IPS DF 6.9 (cell line): ENCODE measurements around the gene FAT4.

ENCODE experiments used
- DNase-seq: peaks from one replicate; pipeline ENCODE4 v3.0.0-alpha.2; 2013; ENCODE audit warnings: low read depth, low spot score
- H3K27ac ChIP-seq: one replicate; pipeline ENCODE4 v1.5.1; 2013; ENCODE audit warnings: low read length, control low read depth
- H3K27me3 ChIP-seq: 2 replicates; pipeline ENCODE4 v1.6.1; 2013; ENCODE audit warnings: mild to moderate bottlenecking, low read length; ENCODE audit not compliant: control insufficient read depth, insufficient read depth
- H3K36me3 ChIP-seq: 2 replicates; pipeline ENCODE4 v1.6.1; 2013; ENCODE audit warnings: low read length; ENCODE audit not compliant: control insufficient read depth, insufficient read depth
- H3K4me1 ChIP-seq: 2 replicates; pipeline ENCODE4 v1.6.1; 2013; ENCODE audit warnings: low read length; ENCODE audit not compliant: control insufficient read depth, insufficient read depth
- H3K4me3 ChIP-seq: 2 replicates; pipeline ENCODE4 v1.5.1; 2013; ENCODE audit warnings: mild to moderate bottlenecking, low read length
- H3K9me3 ChIP-seq: 2 replicates; pipeline ENCODE4 v1.6.1; 2013; ENCODE audit warnings: low read length, inconsistent platforms; ENCODE audit not compliant: control insufficient read depth, insufficient read depth
- WGBS: extraction: QIAGEN DNeasy Blood & Tissue Kit; methylation state at CpG from one replicate; pipeline ENCODE4 v1.1.7; 2013; ENCODE audit warnings: mixed read lengths, missing lambda C conversion rate; ENCODE audit not compliant: insufficient read length, insufficient coverage; 5-methylcytosine and 5-hydroxymethylcytosine counted together

FAT4 gene, protein sequence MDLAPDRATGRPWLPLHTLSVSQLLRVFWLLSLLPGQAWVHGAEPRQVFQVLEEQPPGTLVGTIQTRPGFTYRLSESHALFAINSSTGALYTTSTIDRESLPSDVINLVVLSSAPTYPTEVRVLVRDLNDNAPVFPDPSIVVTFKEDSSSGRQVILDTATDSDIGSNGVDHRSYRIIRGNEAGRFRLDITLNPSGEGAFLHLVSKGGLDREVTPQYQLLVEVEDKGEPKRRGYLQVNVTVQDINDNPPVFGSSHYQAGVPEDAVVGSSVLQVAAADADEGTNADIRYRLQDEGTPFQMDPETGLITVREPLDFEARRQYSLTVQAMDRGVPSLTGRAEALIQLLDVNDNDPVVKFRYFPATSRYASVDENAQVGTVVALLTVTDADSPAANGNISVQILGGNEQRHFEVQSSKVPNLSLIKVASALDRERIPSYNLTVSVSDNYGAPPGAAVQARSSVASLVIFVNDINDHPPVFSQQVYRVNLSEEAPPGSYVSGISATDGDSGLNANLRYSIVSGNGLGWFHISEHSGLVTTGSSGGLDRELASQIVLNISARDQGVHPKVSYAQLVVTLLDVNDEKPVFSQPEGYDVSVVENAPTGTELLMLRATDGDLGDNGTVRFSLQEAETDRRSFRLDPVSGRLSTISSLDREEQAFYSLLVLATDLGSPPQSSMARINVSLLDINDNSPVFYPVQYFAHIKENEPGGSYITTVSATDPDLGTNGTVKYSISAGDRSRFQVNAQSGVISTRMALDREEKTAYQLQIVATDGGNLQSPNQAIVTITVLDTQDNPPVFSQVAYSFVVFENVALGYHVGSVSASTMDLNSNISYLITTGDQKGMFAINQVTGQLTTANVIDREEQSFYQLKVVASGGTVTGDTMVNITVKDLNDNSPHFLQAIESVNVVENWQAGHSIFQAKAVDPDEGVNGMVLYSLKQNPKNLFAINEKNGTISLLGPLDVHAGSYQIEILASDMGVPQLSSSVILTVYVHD (N-terminal part only)

GRCh38 chr4:125314676-125315575 is at the start of gene FAT4:
Gene FAT4 (plus strand): TSS chr4:125314955. CDS start chr4:125316412, 1,457 bp downstream.
- Histone ChIP-seq H3K36me3 (no peaks in the 10 kb centered on the region), H3K9me3 (no peaks in the 10 kb centered on the region), H3K27ac (no peak within 1 kb of the TSS), H3K4me1 (peaks cover 3% of the 10 kb centered on the region; the same call in 1 of the 2 replicates), H3K27me3 (peaks cover 10% of the 10 kb centered on the region; the same call in 1 of the 2 replicates), H3K4me3 (peak within 1 kb of the TSS; percentile 67)
- no CpG with 5 or more reads among the region's 68 CpGs for WGBS
- no peak for DNase-seq

GRCh38 chr4:125265846-125266245 is 48.9 kb upstream of the FAT4 start:
- Histone ChIP-seq H3K4me1 (no peaks in the 10 kb centered on the region), H3K27me3 (no peaks in the 10 kb centered on the region), H3K9me3 (no peaks in the 10 kb centered on the region), H3K36me3 (no peaks in the 10 kb centered on the region), H3K27ac (no peak overlapping the region), H3K4me3 (no peak overlapping the region)
- no peak for DNase-seq
- no CpG with 5 or more reads among the region's 5 CpGs for WGBS

GRCh38 chr4:125266901-125267604 is 47.7 kb upstream of the FAT4 start:
- DNase-seq: no peak
- no CpG with 5 or more reads among the region's 7 CpGs for WGBS
- H3K4me1 ChIP-seq: no peaks in the 10 kb centered on the region

DNA sequence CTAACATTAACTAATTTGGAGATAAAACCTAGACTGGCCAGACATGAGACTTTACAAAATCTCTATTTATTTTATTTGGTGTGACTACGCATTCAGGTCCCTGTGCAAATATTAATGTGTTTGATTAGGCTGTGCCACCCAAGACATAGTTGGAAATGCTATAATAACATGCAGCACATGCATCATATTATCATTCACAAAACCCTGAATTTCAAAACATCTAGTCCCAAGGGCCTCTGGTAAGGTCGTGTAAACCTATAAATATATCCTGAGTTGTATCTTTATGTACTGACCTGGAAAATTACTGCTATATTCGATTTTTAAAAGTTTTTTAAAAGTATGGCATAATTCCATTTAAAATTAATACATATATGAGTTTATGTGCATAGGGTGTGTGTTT is 47.1 kb upstream of the FAT4 start:
- no peaks in the 10 kb centered on the region for H3K36me3 ChIP-seq
- no CpG with 5 or more reads among the region's 3 CpGs for WGBS
- H3K4me1 ChIP-seq: no peaks in the 10 kb centered on the region
- DNase-seq: no peak
- no peaks in the 10 kb centered on the region for H3K9me3 ChIP-seq
- H3K27ac ChIP-seq: no peak overlapping the region
- no peak overlapping the region for H3K4me3 ChIP-seq
- no peaks in the 10 kb centered on the region for H3K27me3 ChIP-seq

More at GRCh38 chr4:125266901-125267604, 47.7 kb upstream of the FAT4 start:
- H3K4me3 ChIP-seq: no peak overlapping the region
- H3K27ac ChIP-seq: no peak overlapping the region
- no peaks in the 10 kb centered on the region for H3K27me3 ChIP-seq
- no peaks in the 10 kb centered on the region for H3K36me3 ChIP-seq
- no peaks in the 10 kb centered on the region for H3K9me3 ChIP-seq

DNA sequence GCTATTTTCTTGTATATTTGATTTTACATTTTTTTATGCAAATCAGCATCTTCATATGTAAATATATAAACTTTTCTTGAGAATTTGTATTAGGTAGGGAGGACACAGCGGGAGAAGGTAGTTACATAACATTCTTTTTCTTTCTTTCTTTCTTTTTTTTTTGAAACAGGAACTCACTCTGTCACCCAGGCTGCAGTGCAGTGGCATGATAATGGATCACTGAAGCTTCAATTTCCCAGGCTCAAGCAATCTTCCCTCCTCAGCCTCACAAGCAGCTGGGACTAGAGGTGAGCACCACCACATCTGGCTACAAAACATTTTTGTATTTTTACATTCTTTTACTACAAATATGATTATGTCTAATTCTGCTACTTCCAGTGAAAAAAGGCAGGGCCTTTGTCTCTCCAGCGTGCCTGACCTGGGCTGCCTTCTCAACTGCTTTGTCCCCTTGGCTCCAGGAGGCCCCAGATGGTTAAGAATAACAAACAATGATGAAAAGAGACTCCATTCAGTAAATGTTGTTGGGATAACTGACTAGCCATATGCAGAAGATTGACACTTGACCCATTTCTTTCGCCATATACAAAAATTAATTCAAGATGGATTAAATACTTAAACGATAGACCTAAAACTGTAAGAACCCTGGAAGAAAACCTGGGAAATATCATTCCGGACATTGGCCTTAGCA is 46.5 kb upstream of the FAT4 start:
- Histone ChIP-seq H3K27ac (no peak overlapping the region), H3K27me3 (no peaks in the 10 kb centered on the region), H3K4me1 (no peaks in the 10 kb centered on the region), H3K36me3 (no peaks in the 10 kb centered on the region), H3K4me3 (no peak overlapping the region), H3K9me3 (no peaks in the 10 kb centered on the region)
- DNase-seq: peak; percentile 5
- no CpG with 5 or more reads among the region's 5 CpGs for WGBS

GRCh38 chr4:125276811-125277210 is 37.9 kb upstream of the FAT4 start:
- no CpG with 5 or more reads among the region's 1 CpG for WGBS
- H3K4me1 ChIP-seq: no peaks in the 10 kb centered on the region; the same call in 1 of the 2 replicates
- no peak for DNase-seq
- H3K27me3 ChIP-seq: no peaks in the 10 kb centered on the region
- H3K27ac ChIP-seq: no peak overlapping the region
- H3K36me3 ChIP-seq: no peaks in the 10 kb centered on the region
- no peak overlapping the region for H3K4me3 ChIP-seq
- no peaks in the 10 kb centered on the region for H3K9me3 ChIP-seq

GRCh38 chr4:125277790-125278189 is 37.0 kb upstream of the FAT4 start:
- no peaks in the 10 kb centered on the region for H3K9me3 ChIP-seq
- H3K27ac ChIP-seq: no peak overlapping the region
- H3K4me1 ChIP-seq: no peaks in the 10 kb centered on the region; the same call in 1 of the 2 replicates
- no peaks in the 10 kb centered on the region for H3K27me3 ChIP-seq
- no CpG with 5 or more reads among the region's 3 CpGs for WGBS
- H3K36me3 ChIP-seq: no peaks in the 10 kb centered on the region
- DNase-seq: no peak
- no peak overlapping the region for H3K4me3 ChIP-seq

- WGBS: no CpG with 5 or more reads among the region's 34 CpGs
- DNase-seq: no peak
- Histone ChIP-seq H3K36me3 (no peaks in the 10 kb centered on the region), H3K27ac (no peak overlapping the region), H3K27me3 (no peaks in the 10 kb centered on the region), H3K4me1 (no peaks in the 10 kb centered on the region; the same call in 1 of the 2 replicates), H3K4me3 (no peak overlapping the region), H3K9me3 (no peaks in the 10 kb centered on the region)
These were observed 33.8 kb upstream of the FAT4 start for GRCh38 chr4:125280892-125281403.
